HG03439 (cell line): Measurements from ENCODE around the gene EIF3CL.
"Not testable (repeated sequence)": the region's sequence is repeated elsewhere in the genome, so short reads cannot be mapped to it uniquely, and the experiment has no call there.

Experiments
- ATAC-seq: cut with Tn5 transposase; IDR thresholded peaks from one replicate; pipeline ENCODE4 v1.9.1; 2021; ENCODE audit warnings: mild to moderate bottlenecking, moderate library complexity; ENCODE audit not compliant: unreplicated experiment

Gene EIF3CL

GRCh38 chr16:28403220-28404072, at the start of gene EIF3CL:
EIF3CL (minus strand) TSS chr16:28403841; CDS start chr16:28403618, 223 bp downstream.
- ATAC-seq: peak; percentile 95

- not testable (repeated sequence) for ATAC-seq
Observed at GRCh38 chr16:28447081-28447480, 43.4 kb upstream of the EIF3CL start.

- ATAC-seq: not testable (repeated sequence)
Observed at GRCh38 chr16:28446388-28446787, 42.7 kb upstream of the EIF3CL start.

- not testable (repeated sequence) for ATAC-seq
Observed at GRCh38 chr16:28443943-28444342, 40.3 kb upstream of the EIF3CL start.

- not testable (repeated sequence) for ATAC-seq
Observed at GRCh38 chr16:28438899-28439298, 35.3 kb upstream of the EIF3CL start.

GRCh38 chr16:28435340-28435739, 31.7 kb upstream of the EIF3CL start:
- ATAC-seq: not testable (repeated sequence)

- not testable (repeated sequence) for ATAC-seq
Observed at GRCh38 chr16:28426060-28426680, 22.5 kb upstream of the EIF3CL start.

GRCh38 chr16:28421071-28421750, 17.6 kb upstream of the EIF3CL start:
- not testable (repeated sequence) for ATAC-seq

GRCh38 chr16:28417033-28417432, 13.4 kb upstream of the EIF3CL start:
- not testable (repeated sequence) for ATAC-seq

- not testable (repeated sequence) for ATAC-seq
Observed at GRCh38 chr16:28414530-28414929, 10.9 kb upstream of the EIF3CL start.

GRCh38 chr16:28413585-28413984, 9.9 kb upstream of the EIF3CL start:
- ATAC-seq: not testable (repeated sequence)

GRCh38 chr16:28392054-28392453, 11.6 kb downstream of the EIF3CL start:
- not testable (repeated sequence) for ATAC-seq

- not testable (repeated sequence) for ATAC-seq
Observed at GRCh38 chr16:28382177-28382867, 21.3 kb downstream of the EIF3CL start.

GRCh38 chr16:28377822-28378221, 25.8 kb downstream of the EIF3CL start:
- ATAC-seq: not testable (repeated sequence)

- not testable (repeated sequence) for ATAC-seq
Observed at GRCh38 chr16:28377108-28377625, 26.5 kb downstream of the EIF3CL start.

GRCh38 chr16:28375115-28375514, 28.5 kb downstream of the EIF3CL start:
- ATAC-seq: not testable (repeated sequence)

GRCh38 chr16:28374281-28374680, 29.4 kb downstream of the EIF3CL start:
- ATAC-seq: not testable (repeated sequence)

GRCh38 chr16:28367926-28368325, 35.7 kb downstream of the EIF3CL start:
- ATAC-seq: not testable (repeated sequence)

- ATAC-seq: peak; percentile 92
Observed at GRCh38 chr16:28364268-28365173, 39.1 kb downstream of the EIF3CL start.
